GM20431 (cell line): Measurements from ENCODE around the gene REG3G.

Experiments used
- in situ Hi-C: fragments of 300-500 bp; cut with MseI, MboI; formaldehyde crosslinking; loops from one replicate; pipeline ENCODE4 v1.15.0; 2020; ENCODE audit warnings: low sequenced_read_pairs; ENCODE audit not compliant: unreplicated experiment

REG3G gene

GRCh38 chr2:79025421-79025820, at the start of gene REG3G:
REG3G (plus strand) TSS chr2:79025702; CDS start chr2:79026094, 392 bp downstream.
- in situ Hi-C loops = no loop called here

- in situ Hi-C loops = no loop called here
Measured at GRCh38 chr2:78977661-78978145, 47.8 kb upstream of the REG3G start.

DNA sequence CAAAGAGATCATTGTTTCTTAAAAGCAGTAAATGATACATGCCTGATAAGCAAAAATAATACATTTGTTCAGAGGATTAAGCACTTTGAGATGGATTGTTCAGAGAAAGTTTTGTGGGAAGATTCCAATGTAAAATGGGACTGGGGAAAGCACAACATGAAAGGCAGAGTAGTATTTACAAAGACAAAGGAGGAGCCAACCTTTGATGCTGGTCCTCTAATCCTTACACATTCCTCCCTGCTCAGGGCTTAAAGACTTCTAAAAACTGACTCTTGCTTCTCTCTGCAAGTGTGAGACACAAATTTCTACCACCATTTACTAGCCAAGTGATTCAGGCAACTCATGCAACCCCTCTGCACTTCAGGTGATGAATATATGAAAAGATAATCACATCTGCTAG, 47.2 kb upstream of the REG3G start:
- in situ Hi-C loops = no loop called here

GRCh38 chr2:78979380-78980151, 45.9 kb upstream of the REG3G start:
- in situ Hi-C loops = no loop called here

DNA sequence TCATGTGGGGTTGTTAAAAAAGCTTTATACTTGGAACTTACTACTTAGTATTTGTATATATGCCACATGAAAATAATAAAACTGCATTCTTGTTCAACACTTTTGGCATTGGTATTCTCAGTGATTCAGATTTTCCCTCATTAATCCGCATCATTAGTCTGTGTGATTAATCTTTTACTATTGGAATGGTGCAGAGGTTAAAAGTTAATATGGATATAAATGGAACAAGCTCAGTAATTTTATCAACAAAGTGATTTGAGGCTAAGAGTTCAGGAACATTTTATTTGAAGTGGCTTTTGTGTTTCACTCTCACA, 45.4 kb upstream of the REG3G start:
- in situ Hi-C loops = no loop called here

DNA sequence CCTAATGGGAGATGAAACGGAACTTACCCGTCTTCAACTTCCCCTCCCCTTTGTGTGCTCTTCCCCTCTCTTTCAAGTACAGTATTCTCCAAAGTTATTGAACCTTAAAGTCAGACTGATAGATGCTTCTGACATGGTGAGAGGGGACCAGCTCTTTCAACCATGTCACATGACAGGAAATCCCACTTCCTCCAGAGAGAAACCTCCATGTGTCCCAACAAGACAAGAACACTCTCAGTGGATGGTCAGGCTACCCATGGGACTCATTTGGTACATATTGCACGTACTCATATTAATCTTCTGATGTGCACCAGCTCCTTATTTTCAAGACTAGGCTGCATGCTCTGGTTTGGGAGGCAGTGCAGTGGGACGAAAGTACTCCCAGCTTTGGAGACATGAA, 44.6 kb upstream of the REG3G start:
- in situ Hi-C loops = no loop called here

- in situ Hi-C loops = no loop called here
Measured at GRCh38 chr2:78982638-78983330, 42.7 kb upstream of the REG3G start.

GRCh38 chr2:78984386-78984785, 41.1 kb upstream of the REG3G start:
- in situ Hi-C loops = no loop called here

GRCh38 chr2:78985558-78985957, 39.9 kb upstream of the REG3G start:
- in situ Hi-C loops = no loop called here

GRCh38 chr2:78989051-78989450, 36.5 kb upstream of the REG3G start:
- in situ Hi-C loops = no loop called here

DNA sequence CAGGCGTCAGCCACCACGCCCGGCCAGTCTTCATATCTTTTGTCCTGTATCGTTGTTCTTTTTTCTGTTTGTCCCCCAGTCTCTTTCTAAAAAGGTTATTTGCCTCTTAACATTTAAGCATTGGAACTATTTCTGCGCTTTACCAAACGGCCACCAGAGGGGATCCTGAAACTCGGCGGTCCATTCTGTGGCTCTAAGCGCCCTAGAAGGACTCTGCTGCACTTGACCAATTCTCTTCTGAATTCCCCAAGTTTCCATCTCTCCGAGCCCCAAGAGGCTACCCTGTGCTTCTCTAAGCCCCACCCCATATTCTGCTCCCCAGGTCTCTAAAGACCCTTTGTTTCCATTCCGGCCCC, 33.1 kb upstream of the REG3G start:
- in situ Hi-C loops = no loop called here

DNA sequence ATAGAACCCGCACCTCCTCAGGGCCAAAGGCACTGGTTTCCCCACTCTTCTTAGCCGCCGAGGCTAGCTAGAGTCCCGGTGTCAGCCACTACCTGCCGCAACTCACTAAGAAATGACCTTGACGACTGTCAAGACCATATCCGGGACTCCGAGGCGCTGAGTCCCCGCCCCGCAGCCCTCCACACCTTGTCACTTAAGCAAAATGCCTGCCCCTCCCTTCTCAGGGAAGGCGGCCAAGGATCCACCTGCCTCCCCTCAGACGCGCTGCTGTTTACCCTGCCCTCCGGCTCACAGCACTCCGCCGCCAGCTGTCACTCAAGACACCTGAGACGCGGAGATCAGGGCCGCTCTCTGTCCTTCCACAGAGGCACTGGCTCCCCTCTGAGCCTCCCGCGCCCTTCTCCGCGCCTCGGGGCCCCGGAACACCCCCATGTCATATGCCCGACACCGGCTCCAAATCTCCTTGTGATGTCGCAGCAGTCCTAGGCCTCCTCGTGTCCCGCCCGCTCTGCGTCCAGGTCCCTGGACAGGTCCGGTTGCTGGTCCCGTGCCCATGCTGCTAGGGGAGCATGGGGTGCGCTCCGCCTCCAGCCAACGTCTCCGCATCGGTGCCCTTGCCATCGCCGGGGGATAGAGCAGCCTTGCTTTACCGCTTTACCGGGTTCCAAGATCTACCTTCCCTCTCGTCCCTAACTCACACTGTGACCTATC, 32.5 kb upstream of the REG3G start:
- in situ Hi-C loops = no loop called here

DNA sequence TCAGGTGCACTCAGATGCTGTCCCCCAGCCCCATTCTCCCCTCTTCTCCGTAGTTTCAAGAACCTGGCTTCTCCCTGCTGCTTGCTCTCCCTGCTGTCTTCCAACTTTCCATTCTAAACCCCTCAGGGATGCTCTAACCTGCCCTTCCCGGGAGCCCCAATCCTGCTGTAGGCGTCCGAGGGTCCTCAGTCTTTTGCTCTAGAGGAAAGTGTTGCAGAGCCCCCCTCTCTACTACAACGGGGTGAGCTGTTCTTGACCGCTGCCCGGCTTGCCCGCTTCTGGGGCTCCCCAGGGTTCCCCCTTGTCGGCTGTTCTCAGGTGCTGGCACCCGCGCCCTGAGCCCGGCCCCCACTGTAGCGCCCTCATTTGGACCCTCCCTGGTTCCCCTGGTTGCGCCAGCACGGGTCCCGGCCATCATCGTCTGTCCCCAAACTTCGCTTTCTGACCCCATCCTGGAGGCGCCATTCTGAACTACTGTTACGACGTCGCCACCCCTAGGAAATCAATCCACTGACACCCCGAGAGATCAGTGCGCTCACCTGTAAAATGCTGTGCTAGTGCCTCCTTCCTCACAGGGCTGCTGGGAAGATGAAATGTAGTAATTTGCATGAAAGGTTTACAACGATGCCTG, 31.9 kb upstream of the REG3G start:
- in situ Hi-C loops = no loop called here

- in situ Hi-C loops = no loop called here
Measured at GRCh38 chr2:78994789-78995188, 30.7 kb upstream of the REG3G start.

GRCh38 chr2:78999406-78999805, 26.1 kb upstream of the REG3G start:
- in situ Hi-C loops = no loop called here

GRCh38 chr2:79000008-79000576, 25.4 kb upstream of the REG3G start:
- in situ Hi-C loops = no loop called here

DNA sequence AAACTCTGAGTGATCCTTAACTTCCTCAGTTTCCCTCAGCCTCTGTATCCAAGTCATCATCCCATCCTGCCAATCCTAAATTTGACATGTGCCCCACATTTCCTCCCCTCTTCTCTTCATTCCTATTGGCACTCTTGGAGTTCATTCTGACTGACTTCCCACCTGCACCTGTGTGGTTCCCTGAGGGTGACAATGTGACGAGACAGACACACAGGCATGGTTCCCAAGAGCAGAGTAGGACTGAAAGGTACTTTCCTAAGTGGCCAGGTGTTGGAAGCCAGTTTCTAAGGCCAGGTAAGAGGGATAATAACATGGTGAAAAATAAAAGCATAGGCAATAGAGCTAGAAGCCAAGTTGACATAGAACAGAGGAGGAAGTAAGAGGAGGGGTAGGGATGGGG, 24.2 kb upstream of the REG3G start:
- in situ Hi-C loops = no loop called here

DNA sequence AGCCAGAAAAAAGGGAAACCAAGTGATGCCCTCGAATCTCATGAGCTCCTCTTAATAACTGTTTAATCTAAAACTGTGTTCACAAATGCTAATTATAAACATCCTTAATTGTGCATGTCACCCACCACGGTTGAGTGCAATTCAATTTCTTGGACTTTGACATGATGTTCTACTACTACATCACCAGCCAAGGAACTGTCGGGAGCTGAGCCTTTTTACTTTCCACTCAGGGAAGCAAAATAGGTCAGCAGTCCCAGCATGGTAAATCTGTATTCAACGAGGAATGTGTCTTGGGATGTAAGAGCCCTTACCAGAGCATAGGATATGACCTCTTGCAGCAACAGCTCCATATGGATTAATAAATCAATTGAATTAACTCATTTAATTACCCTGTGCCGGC, 20.8 kb upstream of the REG3G start:
- in situ Hi-C loops = no loop called here

DNA sequence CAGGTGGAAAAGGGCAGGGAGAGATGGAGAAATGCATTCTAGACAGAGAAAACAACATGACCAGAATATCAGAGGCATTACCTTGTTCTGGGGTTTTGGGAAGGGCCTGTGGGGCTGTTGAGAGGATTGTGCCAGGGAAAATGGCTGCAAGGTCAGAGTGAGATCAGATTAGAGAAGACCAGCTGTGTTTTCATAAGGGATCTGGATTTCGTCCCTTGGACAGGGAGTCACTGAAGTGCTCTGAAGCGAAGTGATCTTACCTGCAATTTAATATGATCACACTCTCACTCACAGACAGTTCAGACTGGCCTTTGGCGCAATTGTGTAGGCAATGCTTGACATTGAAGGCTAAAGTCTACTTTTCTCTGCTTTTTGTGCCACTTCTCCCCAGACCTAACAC, 20.3 kb upstream of the REG3G start:
- in situ Hi-C loops = no loop called here

DNA sequence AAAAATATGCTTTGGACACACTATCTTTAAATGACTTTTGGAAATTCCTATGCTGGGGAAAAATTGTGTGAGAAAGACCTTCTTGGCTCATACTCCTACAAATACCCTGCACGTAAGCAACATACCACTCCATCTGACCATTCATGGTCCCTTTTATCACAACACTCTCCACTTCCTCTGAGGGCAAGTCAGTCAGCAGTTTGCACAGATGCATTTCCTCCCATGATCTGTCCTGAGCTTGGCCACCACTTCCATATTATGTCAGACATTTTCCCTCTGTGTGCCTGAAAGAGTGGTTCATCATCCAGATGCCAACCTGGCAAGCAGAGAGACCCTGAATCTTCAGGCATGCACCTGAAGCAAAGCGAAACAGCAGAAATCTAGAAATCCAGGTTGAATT, 16.1 kb upstream of the REG3G start:
- in situ Hi-C loops = no loop called here
